Activated naive CD8-positive, alpha-beta T cell treated with anti-CD3 and anti-CD28 coated beads, Interleukin-2, amount 50 U/mL, for 16 hours (primary cell): ENCODE measurements around the gene TMCO4.
"Not testable (repeated sequence)": the region's sequence is repeated elsewhere in the genome, so short reads cannot be mapped to it uniquely, and the experiment has no call there.

Source experiments
- DNase-seq: peaks from one replicate; pipeline ENCODE4 v3.0.0-alpha.2; 2020; ENCODE audit warnings: low read depth, low spot score

TMCO4 gene

DNA sequence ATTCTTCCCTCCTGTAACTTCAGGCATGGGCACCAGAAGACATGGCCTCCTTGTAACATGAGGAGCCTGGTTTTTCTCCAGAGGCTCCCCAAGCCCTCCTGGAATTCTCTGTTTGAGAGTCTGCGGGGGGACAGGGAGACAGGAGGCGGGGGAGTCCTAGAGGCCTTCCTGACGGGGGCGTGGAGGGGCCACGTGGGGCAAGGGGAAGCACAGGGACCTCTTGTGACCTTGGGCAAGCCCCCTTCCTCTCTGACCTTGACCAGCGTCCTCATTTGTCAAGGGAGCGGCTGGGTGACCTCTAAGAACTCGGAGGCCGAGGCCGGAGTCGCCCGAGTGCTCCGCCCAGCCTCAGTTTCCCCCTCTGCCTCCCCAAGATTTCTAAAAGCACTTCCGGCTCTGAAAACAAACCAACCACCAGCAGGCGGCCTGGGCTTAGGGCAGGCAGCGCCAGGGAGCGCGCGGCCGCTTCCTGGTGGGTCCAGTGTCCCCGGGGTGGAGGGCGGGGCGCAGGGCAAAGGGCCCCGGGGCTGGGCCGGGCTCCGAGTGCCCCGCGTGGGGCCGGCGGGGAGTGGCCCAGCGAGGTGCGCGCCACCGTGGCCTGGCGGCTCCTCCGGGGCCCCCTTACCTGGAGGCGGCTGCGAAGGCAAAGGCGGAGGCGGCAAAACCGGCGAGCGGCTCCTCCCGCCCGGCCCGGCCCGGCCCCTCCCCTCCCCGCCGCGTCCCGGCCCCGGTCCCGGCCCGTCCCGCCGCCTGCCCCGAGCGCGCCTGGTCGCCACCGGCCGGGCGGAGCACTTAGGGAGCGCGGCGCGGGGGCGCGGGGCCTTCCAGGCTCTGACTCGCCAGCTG lies at the start of gene TMCO4:
Gene TMCO4, minus strand, starts transcription at position 687 of the 846 bp plus-strand sequence. CDS start 19,158 bp downstream, outside the sequence.
- peak; percentile 11 for DNase-seq

DNA sequence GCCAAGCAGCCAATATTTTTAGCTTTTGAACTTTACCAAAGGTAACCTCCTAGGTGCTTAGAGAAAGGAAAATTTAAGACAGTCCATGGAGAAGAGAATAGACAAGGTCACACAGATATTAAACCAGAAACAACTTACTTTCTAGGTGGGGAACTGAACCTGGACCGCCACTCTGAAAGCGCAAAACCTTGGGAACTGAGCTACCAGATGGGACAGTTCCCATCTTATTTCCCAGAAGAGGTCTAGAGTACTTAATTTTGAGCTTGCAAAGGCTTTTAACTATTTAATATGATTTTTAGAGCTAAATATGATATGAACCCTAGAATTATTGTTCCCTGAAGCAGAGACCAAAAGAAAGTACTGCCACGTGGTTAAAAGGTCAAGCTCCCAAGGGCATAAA lies 49.6 kb upstream of the TMCO4 start:
- not testable (repeated sequence) for DNase-seq

DNA sequence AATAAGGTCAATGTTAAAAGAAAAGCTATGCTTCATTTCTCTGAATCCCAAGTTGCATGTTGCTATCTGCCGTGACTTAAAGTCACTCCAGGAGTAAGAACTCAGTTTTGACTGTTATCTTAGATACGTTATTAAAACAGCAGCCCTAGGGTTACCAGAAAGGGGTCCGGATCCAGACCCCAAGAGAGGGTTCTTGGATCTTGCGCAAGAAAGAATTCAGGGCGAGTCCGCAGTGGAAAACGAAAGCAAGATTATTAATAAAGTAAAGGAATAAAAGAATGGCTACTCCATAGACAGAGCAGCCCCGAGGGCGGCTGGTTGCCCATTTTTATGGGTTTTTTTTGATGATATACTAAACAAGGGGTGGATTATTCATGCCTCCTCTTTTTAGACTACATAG lies 47.6 kb upstream of the TMCO4 start:
- not testable (repeated sequence) for DNase-seq

DNA sequence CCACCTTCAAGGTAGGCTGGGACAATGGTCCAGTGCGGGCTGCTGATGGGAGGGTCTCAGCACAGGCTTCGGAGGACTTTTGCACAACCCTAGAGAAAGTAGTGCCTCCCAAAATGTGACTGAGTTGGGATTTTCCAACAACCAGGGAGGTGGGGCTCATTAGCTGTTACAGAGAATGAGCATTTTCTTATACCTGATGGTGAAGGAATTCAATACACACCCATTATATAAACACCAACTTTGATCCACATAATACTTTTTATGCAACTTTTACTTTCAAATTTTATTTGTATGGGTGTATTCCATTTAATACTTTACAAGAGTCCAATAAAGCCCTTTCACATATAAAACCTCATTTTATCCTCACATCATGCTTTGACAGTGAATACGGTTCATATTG lies 46.6 kb upstream of the TMCO4 start:
- no peak for DNase-seq

DNA sequence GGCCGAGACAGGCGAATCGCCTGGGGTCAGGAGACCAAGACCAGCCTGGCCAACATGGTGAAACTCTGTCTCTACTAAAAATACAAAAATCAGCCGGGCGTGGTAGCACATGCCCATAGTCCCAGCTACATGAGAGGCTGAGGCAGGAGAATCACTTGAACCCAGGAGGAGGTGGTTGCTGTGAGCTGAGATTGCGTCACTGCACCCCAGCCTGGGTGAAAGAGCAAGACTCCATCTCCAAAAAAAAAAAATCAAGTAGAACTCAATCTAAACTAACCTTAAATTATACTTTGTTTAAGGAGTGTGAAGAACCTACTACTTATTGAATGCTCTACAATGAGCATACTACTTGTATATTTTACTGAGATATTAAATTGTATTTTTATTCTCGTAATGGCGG lies 45.8 kb upstream of the TMCO4 start:
- DNase-seq, result no peak

DNA sequence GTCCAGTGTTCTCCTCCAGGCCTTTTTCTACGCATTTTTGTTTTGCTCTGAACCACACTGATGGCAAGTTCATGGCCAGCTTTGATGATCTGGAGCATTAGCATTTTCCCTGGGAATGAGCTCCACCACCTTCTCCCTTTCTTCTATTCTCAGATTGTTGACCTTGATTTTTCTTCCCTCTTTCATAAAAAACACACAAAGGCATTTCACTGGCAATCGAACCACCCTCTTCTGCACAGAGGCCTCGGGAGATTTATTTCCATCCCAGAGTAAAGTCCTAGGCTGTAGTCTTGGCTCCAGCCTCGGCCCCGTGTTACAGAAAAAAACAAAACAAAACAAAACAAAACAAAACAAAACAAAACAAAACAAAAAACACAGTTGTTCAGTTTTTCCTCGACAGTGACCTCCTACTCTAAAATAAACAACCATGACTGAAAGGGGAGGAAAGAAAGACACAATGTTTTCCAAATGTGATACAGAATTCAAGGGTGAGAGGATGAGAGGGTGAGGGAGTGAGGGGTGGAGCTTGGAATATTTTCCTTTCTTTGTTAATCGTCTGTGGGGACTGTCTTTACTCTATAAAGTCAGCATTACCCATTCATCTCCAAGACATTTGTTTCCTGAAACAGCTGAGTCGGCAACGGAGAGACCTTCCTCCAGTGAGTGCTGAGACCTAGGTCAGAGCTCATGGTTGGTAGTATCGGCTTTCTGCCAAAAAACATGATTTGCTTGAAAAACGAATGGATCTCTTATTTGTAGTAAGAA lies 45.2 kb upstream of the TMCO4 start:
- DNase-seq, result no peak

DNA sequence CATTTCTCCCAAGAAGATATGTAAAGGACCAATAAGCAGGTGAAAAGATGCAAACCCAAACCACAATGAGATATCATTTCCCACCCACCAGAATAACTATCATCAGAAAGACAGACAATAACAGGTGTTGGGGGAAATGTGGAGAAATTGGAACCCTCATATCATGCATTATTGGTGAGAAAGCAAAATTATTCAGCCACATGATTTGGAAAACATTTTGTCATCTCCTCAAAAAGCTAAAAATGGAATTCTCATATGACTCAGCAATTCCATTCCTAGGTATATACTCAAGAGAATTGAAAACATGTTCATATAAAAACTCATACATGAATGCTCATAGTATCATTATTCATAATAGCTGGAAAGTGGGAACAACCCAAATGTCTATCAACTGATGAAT lies 40.5 kb upstream of the TMCO4 start:
- DNase-seq, result no peak

DNA sequence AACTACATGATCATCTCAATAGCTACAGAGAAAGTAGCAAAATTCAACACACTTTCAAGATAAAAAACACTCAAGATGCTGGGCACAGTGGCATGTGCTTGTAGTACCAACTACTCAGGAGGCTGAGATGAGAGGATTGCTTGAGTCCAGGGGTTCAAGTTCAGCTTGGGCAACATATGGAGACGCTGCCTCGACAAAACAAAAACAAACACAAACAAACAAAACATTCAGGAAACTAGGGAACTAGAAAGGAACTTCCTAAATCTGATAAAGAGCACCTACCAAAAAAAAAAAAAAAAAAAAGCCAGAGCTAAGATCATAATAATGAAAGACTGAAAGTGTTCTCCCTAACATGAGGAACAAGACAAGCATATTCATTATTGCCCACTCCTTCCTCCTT lies 38.1 kb upstream of the TMCO4 start:
- no peak for DNase-seq

DNA sequence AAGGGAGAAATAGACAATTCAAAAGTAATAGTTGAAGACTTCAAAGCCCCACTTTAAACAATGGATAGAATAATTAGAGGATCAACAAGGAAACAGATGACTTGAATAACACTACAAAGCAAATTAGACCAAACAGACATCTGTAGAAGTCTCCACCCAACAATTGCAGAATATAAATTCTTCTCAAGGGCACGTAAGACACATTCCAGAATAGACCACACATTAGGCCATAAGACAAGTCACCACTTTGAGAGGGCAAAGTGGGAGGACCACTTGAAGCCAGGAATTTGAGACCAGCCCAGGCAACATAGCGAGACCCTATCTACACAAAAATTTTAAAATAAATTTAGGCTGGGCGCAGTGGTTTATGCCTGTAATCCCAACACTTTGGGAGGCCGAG lies 35.9 kb upstream of the TMCO4 start:
- no peak for DNase-seq

DNA sequence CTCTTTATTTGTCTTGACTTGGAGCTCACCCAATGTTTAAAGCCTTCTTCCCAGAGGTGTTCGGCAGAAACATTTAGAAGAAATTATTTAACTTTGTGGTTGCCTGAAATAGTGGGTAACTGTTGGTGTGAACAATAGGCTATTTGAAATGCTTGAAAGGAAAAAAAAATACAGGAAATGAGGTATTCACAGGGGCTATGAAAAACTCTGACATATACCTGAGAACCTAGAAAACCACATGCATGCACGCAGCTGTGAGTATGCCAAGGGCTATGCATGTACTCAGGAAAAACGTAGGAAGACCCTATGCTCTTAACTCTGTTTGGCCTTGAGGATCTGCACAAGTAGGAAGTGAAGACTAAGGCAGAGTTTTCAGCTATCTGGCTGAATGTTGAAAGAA lies 31.7 kb upstream of the TMCO4 start:
- DNase-seq, result no peak

DNA sequence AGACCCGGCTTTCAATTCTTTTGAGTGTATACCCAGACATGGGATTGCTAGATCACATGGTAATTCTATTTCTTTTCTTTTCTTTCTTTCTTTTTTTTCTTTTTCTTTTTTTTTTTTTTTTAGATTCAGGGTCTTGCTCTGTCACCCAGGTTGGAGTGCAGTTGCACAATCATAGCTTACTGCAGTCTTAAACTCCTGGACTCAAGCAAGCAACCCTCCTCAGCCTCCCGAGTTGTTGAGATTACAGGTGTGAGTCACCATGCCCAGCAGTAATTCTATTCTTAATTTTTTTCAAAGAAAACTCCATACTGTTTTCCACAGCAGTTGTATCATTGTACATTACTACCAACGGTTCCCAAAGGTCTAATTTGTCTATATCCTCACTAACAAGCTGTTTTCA lies 28.8 kb upstream of the TMCO4 start:
- DNase-seq, result no peak

DNA sequence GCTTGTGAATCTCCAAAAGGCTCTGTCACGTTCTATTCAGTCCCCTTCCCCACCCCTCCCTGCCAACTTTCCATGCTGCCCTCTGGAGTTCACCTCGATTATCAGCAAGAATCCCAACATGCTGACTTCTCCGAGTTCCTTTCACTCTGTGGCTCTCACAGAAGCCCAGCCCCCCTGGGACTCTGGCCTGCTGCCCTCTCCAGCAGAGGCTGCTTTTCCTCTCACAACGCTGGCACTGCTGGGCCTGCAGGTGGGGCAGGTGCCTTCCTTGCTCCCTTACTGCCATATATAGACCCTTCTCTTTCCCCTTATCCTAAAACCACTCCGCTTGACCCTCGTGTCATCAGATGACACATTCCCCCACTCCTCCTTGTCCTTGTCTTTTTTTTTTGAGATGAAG lies 25.6 kb upstream of the TMCO4 start:
- DNase-seq, result no peak

DNA sequence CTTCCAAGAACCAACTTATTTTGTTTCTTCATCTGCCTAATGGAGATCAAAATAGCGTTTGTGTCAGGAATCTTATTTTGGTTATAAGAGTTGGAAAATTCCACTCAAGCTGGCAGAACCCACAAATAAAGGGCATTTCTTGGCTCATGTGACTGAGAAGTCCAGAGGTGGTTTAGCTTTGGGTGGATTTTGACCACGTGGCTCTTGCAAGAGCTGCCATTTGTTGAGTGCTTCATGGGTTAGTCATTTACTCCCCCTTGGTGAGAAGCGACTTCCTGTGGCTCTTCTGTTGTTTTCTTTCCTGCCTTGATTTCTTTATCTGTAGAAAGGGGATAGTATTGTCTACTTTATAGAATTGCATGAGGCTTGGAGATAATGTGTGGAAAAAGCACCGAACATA lies 24.8 kb upstream of the TMCO4 start:
- DNase-seq, result no peak

DNA sequence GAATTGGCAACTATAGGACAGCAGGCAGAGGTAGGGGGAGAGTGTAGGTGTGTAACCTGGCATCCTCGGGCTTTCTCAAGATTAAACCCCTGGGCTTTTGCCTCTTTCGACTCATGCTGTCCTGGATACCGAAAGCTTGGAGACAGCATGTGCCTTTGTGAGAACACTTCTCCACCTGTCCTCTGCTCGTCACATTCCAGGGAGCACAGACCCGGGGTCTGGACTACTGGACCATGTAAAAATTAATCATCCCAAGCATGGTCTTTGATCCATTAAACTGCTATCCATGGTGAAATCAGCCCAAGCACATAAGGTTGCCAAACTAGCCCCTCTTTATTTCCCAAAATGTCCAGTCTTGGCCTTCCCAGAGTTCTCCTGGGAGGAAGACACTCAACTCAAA lies 24.3 kb upstream of the TMCO4 start:
- DNase-seq, result no peak

DNA sequence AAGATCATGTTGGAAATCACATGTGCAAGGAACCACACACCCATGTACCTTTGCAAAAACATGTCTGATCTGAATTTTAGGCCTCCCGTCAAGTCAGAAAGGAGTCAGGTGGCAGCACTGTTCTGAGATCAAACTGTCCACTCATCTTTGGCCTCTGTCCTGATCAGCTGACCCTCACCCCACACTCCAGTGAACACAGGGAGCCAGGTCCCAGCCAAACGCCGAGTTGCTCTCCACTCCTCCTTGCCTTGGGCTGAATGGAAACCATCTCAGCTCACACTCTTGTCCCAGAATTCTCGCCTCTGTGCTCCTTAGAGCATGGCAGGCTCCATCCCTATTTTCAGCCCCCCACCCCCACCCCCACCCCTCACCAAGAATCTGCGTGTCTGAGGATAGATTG lies 20.0 kb upstream of the TMCO4 start:
- DNase-seq, result no peak

DNA sequence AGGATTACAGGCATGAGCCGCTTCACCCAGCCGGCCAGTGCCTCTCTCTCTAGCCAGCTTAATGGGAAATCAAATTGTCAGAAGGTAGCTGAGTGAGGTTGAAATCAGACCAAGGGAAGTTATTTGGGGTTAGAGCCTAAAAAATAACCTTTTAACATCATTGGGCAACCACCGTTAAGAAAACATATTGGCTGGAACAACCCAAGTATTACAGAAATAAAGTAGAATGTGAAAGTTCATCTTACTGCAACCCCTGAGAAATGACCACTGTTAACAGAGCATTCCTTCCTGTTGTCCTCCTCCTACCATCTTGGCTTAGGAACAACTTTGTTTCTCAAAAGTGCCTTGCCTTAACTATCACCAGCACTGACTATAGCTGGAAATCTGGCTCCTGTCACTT lies 18.6 kb upstream of the TMCO4 start:
- no peak for DNase-seq

DNA sequence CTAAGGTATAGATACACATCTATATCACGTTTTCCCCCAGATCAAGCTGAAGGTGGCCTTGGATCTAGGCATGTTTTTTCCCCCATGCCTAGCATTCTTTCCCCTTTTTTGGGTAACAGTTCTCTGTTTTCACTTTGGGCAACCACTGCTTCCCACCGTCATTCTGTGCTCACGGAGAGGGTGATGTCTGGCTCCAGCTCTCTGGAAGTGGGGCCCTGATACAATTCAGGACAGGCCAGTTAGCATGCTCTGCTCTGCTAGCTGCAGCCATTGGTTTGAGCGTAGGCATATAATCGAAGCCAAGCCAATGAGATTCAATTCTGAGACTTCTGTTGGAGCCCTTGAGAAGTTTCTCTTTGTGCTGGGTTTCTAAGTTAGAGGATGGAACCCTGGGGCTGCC lies 17.4 kb upstream of the TMCO4 start:
- DNase-seq, result no peak

DNA sequence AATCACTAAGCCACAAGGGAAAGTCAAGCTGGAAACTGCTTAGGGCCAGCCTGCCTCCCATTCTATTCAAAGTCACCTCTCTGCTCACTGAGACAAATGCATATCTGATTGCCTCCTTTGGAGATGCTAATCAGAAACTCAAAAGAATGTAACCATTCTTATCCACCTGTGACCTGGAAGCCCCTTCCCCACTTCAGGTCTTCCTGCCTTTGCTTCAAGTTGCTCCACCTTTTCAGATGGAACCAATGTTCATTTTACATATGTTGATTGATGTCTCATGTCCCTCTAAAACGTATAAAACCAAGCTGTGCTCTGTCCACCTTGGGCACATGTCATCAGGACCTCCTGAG lies 17.0 kb upstream of the TMCO4 start:
- DNase-seq, result not testable (repeated sequence)

DNA sequence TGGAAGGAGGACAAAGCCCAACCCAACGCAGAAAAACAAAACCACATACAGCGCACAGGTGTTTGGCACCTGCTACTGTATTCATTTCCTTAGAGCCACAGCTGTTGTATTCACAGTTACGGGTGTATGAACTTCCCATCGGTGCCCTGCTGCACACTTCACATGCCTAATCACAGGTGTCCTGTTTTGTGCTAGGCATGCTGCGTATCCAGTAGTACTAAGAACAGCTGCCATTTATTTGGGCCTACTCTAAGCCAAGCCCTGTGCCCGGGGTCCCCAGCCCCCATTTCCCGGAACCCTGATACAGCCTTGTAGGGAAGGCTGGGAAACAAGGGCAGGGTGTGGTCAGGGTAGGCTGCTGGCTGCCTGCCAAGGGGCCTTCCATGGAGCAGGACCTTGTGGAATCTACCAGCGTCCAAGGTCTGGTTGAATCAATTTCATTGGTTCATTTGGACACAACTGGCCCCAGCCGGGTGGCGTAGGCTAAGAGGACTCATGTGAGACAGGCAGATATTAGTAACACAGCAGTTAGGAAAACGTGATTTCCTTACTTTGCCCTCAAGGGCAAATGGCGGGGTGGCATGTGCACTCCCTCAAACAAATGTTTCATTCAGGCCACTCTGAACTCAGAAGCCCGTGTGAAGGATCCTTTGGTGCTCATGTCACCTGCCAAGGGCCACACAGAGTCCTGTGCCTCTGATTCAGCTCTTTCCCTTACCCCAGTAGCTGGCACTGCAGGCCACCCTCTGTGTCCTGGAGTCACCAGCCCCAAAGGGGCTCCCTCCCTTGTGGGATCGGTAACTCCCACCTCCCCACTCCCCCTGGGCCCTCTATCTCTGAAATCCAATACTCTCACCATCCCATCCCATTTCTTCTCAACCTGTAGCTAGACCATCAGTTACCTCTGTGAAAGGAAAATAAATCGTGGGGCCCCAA lies 16.4 kb upstream of the TMCO4 start:
- no peak for DNase-seq

DNA sequence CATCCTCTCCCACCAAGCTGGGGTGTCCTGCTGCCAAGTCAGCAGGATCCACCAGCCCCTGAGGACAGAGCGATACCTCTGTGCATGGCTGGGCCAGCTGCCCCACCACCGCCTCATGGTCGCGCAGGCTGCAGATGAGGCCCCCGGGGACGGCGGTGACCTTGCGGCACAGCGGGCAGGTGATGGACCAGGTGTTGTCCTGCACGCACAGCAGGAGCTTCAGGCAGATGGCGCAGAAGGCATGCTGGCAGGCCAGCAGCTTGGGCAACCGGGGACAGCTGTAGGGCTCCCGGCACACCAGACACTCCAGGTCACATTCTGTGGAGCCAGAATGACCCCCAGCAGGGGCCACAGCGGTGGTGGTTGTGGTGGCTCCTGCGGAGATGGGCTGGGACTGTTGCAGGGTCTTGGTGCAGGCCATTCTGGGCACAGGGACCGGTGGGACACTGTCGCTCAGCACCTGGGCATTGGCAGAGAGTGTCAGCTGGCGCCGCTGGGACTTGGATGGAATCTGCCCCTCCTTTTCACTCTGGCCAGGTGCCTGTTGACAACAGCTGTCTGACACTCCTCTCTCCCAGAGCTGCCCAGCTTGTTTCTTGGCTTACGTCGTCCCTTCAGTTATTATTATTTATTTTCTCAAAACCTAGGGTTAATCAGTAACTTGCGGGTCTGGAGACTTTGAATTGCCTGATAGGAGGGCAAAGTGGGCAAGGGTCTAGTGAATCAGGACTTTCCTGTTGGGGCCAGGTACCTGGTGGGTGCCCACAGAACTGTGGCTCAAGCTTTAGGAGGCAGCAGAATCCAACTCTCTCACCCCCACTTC lies 15.2 kb upstream of the TMCO4 start, which contains the start of gene RNF186:
Gene RNF186, minus strand, starts transcription at position 603 of the 823 bp plus-strand sequence. Its CDS starts 182 bp downstream, at position 421.
- no peak for DNase-seq

DNA sequence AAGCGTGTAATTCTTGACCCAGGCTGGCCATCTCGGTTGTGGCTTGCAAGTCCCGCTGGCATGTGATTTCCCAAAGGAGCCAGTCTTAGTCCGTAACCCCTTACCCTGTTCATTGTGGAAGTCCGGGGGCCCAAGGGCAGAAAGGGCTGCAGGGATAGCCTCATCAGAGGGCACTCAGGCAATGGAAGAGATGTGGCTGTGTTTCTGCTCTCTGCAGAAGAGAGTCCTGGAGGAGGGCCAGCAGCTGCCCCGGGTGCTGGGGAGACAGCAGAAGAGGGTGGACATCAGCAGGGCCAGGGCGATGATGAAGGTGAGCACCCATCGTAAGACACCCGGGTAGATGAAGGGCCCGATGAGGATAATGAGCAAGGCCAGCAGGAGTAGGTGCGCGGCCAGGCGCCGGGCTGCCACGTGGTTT lies 14.5 kb upstream of the TMCO4 start:
- DNase-seq, result no peak
